KG1 (cell line): ENCODE measurements around the gene BBOF1.
"Not testable (repeated sequence)": the region's sequence is repeated elsewhere in the genome, so short reads cannot be mapped to it uniquely, and the experiment has no call there.

ENCODE experiments used
- DNase-seq: peaks from one replicate; lab custom pipeline; 2025; lab: John Stamatoyannopoulos, UW

The BBOF1 gene

DNA sequence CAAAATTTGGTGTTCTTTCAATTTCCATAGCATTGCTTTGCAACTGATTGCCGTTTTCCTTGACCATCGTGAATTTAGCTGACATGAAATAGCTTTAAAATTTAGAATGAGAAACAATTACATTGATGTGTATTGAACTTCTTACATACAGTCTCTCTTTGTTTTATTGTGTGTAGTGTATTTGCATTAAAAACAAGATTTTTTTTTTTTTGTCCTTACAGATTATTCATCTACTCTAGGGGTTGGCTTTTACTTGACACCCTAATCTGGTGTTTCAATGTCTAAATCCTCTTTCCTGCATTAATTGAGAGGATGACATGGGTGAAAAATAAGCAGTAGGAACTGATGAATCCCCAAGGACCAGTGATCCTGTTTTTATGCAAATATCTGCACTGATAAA, 86.2 kb downstream of the BBOF1 start:
- DNase-seq = no peak

DNA sequence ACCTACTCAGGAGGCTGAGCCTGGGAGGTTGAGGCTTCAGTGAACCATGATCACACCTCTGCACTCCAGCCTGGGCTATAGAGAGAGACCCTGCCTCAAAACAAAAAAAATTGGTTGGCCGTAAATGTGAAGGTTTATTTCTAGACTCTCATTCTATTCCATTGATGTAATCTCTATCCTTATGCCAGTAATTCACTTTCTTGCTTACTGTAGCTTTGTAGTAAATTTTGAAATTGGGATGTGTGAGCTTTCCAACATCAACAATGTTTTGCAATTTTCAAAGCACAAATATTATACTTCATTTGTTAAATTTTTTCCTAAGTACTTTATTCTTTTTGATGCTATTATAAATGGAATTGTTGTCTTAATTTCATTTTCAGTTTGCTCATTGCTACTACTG, 90.2 kb downstream of the BBOF1 start:
- no peak for DNase-seq

DNA sequence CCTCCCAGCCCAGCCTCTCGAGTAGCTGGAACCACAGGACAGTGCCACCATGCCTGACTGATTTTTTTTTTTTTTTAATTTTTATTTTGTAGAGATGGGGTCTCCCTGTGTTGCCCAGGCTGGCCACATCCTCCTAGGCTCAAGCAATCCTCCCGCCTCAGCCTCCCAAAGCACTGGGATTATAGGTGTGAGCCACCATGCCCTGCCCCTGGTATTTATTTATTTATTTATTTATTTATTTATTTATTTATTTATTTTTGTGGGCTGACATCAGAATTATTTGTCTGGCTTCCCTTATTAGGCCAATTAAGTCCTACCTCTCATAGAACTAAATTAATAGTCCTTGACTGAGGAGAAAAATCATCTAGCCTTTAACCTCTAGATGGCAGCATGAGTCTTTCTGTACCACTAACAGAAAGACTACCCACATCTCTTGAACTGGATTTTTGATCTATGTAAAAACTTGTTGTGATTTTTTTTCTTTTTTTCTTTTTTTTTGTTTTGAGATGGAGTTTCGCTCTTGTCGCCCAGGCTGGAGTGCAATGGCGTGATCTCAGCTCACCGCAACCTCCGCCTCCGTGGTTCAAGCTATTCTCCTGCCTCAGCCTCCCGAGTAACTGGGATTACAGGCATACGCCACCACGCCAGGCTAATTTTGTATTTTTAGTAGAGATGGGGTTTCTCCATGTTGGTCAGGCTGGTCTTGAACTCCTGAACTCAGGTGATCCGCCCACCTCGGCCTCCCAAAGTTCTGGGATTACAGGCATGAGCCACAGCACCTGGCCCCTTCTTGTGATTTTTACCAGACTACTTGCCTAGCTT, 92.5 kb downstream of the BBOF1 start:
- not testable (repeated sequence) for DNase-seq
